Measurements from ENCODE around the gene TMPRSS5. TPM values are rescaled to one million over a fixed set of nuclear protein-coding genes. Genes with fewer than 3 reads are reported as not detected.

TMPRSS5 gene
- total and polyA plus RNA-seq, 2 of the 13 experiments (the other 11 are each of a cell fraction or from before 2014, with no cell fraction given) = 0.40 to 0.96 TPM

GRCh38 chr11:113705871-113706655 is at the start of gene TMPRSS5 (continued):
- TF ChIP-seq PAXIP1 (CRISPR knock-in tag; conservative IDR thresholded peaks at IDR 0.05) = 0 out of 2 replicates have a peak, but pooled peaks have one; percentile 28

- TF ChIP-seq HMGXB3 (CRISPR knock-in tag; IDR thresholded peaks at IDR 0.05; ENCODE audit: borderline replicate concordance) (no peak), ARNTL (CRISPR knock-in tag; IDR thresholded peaks at IDR 0.05) (no peak), CEBPG (CRISPR knock-in tag; IDR thresholded peaks at IDR 0.05) (no peak)
- no peak for ATAC-seq
- Histone ChIP-seq H3K27ac (ENCODE audit: extremely low read length, insufficient read depth, low read length) (no peak overlapping the region), H3K27me3 (ENCODE audit: control insufficient read depth in 1 of 2, insufficient read depth in 2 of 2, low read length in 2 of 2) (no peaks in the 10 kb centered on the region), H3K36me3 (replicated peaks in 1 of 2; ENCODE audit: control insufficient read depth in 1 of 2, insufficient read depth in 2 of 2, low read length in 2 of 2) (peaks cover 4 to 38% of the 10 kb centered on the region in 2 experiments), H3K9me3 (ENCODE audit: low read length) (no peaks in the 10 kb centered on the region), H3K4me1 (ENCODE audit: insufficient read depth, low read length) (no peaks in the 10 kb centered on the region), H4K20me1 (ENCODE audit: insufficient read depth, low read length) (no peaks in the 10 kb centered on the region), H3K4me2 (ENCODE audit: low read depth, low read length) (no peak overlapping the region), H3K4me3 (replicated peaks in 1 of 3; ENCODE audit: insufficient read depth in 1 of 3, low read depth in 2 of 3, low read length in 3 of 3) (no peak overlapping the region), H3K9ac (ENCODE audit: insufficient read depth, low read depth, low read length) (no peak overlapping the region), H2AFZ (ENCODE audit: low read length) (no peak overlapping the region), H3K79me2 (ENCODE audit: insufficient read depth, low read length) (no peaks in the 10 kb centered on the region)
- intact Hi-C loops (cut with micrococcal nuclease; ENCODE audit: unreplicated experiment) (no loop called here), in situ Hi-C loops (cut with HindIII; ENCODE audit: extremely low pct_ligation_motif_present, low pct_unique_long_range_greater_than_20kb) (no loop called here)
- no TSS peak for BruUV-seq (replicated peaks)
- ChIA-PET CTCF (ENCODE audit: low intra/inter-chr PET ratio, low total read pairs) (no interaction called here), POLR2A (no interaction called here)
- WGBS (ENCODE audit: low lambda C conversion rate) = 97% methylated on average over 3 of the region's 3 CpGs
- no peak for FAIRE-seq
- DNase-seq (ENCODE audit: low spot score) = no peak
Observed at GRCh38 chr11:113752932-113753331, 46.8 kb upstream of the TMPRSS5 start.
